PFSK-1 (cell line): ENCODE data around the gene PDHA1.

Source experiments
- POLR2AphosphoS5 ChIP-seq: IDR thresholded peaks from 2 replicates; pipeline ENCODE4 v1.6.1; 2012; ENCODE audit warnings: low read depth, mild to moderate bottlenecking, control low read depth, low read length, moderate library complexity
- SIN3A ChIP-seq: IDR thresholded peaks from 2 replicates; pipeline ENCODE4 v1.6.1; 2012; ENCODE audit warnings: mild to moderate bottlenecking, low read length, moderate library complexity, borderline replicate concordance; ENCODE audit not compliant: insufficient read depth
- TAF1 ChIP-seq: IDR thresholded peaks from 2 replicates; pipeline ENCODE4 v1.6.1; 2012; ENCODE audit warnings: low read length, control low read depth, borderline replicate concordance; ENCODE audit not compliant: insufficient read depth
- TF ChIP-seq, protein P1 (sequence below), 2 experiments: IDR thresholded peaks; 2 replicates each; pipeline versions ENCODE4 v1.6.1 to v1.8.0; 2011 to 2012; ENCODE audit warnings: low read depth in 2 of 2, low read length in 2 of 2, control low read depth in 1 of 2, inconsistent platforms in 1 of 2, mild to moderate bottlenecking in 1 of 2, moderate library complexity in 1 of 2; ENCODE audit not compliant: insufficient read depth in 1 of 2

DNA sequence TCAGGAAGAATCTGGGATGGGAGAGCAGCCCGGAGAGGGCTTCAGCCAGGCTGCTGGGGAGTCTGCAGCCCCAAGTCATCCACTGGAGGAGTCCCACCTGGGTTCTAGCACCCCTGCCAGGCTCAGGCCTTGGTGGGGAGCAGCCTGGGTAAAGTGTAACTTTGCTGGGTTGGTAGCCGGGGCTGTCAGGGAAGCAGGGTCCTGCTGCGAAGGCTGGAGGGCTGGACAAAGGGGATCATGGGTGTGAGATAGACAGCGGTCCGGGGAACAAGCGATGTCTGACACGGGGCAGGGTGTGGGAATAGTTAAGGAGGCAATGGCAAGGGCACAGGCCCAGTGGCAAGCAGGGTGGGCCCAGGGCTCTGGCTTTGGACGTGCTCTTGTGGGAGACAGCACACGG lies 37.6 kb downstream of the PDHA1 start:
- TF ChIP-seq, protein P1, sequence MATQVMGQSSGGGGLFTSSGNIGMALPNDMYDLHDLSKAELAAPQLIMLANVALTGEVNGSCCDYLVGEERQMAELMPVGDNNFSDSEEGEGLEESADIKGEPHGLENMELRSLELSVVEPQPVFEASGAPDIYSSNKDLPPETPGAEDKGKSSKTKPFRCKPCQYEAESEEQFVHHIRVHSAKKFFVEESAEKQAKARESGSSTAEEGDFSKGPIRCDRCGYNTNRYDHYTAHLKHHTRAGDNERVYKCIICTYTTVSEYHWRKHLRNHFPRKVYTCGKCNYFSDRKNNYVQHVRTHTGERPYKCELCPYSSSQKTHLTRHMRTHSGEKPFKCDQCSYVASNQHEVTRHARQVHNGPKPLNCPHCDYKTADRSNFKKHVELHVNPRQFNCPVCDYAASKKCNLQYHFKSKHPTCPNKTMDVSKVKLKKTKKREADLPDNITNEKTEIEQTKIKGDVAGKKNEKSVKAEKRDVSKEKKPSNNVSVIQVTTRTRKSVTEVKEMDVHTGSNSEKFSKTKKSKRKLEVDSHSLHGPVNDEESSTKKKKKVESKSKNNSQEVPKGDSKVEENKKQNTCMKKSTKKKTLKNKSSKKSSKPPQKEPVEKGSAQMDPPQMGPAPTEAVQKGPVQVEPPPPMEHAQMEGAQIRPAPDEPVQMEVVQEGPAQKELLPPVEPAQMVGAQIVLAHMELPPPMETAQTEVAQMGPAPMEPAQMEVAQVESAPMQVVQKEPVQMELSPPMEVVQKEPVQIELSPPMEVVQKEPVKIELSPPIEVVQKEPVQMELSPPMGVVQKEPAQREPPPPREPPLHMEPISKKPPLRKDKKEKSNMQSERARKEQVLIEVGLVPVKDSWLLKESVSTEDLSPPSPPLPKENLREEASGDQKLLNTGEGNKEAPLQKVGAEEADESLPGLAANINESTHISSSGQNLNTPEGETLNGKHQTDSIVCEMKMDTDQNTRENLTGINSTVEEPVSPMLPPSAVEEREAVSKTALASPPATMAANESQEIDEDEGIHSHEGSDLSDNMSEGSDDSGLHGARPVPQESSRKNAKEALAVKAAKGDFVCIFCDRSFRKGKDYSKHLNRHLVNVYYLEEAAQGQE (IDR thresholded peaks at IDR 0.05; ENCODE audit: insufficient read depth in 1 of 2, low read depth in 2 of 2, low read length in 2 of 2) = no peak
- TF ChIP-seq POLR2AphosphoS5 (no peak), TAF1 (no peak), SIN3A (no peak)
